Measurements from ENCODE around the gene PAPPA2. TPM values are rescaled to one million over a fixed set of nuclear protein-coding genes. Genes with fewer than 3 reads are reported as not detected.
A peak's percentile ranks its signal among the peaks of the same experiment; 100 is the strongest.

PAPPA2 gene
- total RNA-seq, 1 experiment from 2014 or later: 0.81 TPM

- no peak overlapping the region for H2BK120ac ChIP-seq (ENCODE audit: low read depth, low read length, poor library complexity, severe bottlenecking)
- H2BK15ac ChIP-seq (ENCODE audit: low read depth, low read length): no peak overlapping the region
- peak; percentile 73 for TF ChIP-seq CTCF (conservative IDR thresholded peaks at IDR 0.05)
- no peak overlapping the region for H2BK20ac ChIP-seq (ENCODE audit: low read depth, low read length, poor library complexity, severe bottlenecking)
- Mint-ChIP-seq H3K4me1 (peaks cover 4 to 6% of the 10 kb centered on the region in 2 experiments; a peak in 3 of 4 replicates), H3K9me3 (no peaks in the 10 kb centered on the region), H3K27me3 (ENCODE audit: low read depth) (no peaks in the 10 kb centered on the region), H3K27ac (no peak overlapping the region), H3K36me3 (ENCODE audit: insufficient read depth in 1 of 3, low read depth in 3 of 3) (no peaks in the 10 kb centered on the region), H3K4me3 (no peak overlapping the region)
- H3K79me2 ChIP-seq (ENCODE audit: insufficient read depth, low read length): no peaks in the 10 kb centered on the region
- H3K4ac ChIP-seq (ENCODE audit: low read depth, low read length): no peak overlapping the region
- no peak overlapping the region for H3K27ac ChIP-seq (ENCODE audit: insufficient read length, low read depth, low read length)
- no peak overlapping the region for H3K9ac ChIP-seq (ENCODE audit: extremely low read depth, insufficient read length, low read length)
- no peak overlapping the region for H3K23ac ChIP-seq (ENCODE audit: insufficient read length, low read depth, low read length)
- H4K91ac ChIP-seq (ENCODE audit: insufficient read length, low read depth, low read length): no peak overlapping the region
- no peak overlapping the region for H2AK5ac ChIP-seq (ENCODE audit: insufficient read length, low read length)
- H3K4me2 ChIP-seq (ENCODE audit: insufficient read depth, insufficient read length, low read length): no peak overlapping the region
- no peak overlapping the region for H3K14ac ChIP-seq (ENCODE audit: insufficient read depth, low read length)
- no peaks in the 10 kb centered on the region for H3K27me3 ChIP-seq (ENCODE audit: insufficient read depth, low read length)
- H4K20me1 ChIP-seq (ENCODE audit: control insufficient read depth, insufficient read depth, insufficient read length): no peaks in the 10 kb centered on the region
- H2BK12ac ChIP-seq (ENCODE audit: insufficient read length, low read depth, low read length): no peak overlapping the region
- no peak overlapping the region for H3T11ph ChIP-seq (ENCODE audit: low read length)
- WGBS (ENCODE audit: extremely low coverage, insufficient read length, low lambda C conversion rate): no CpG with 5 or more reads among the region's 4 CpGs
- H4K5ac ChIP-seq (ENCODE audit: insufficient read length, low read depth, low read length): no peak overlapping the region
- no peak overlapping the region for H2AFZ ChIP-seq (ENCODE audit: low read length)
- H4K8ac ChIP-seq (replicated peaks; ENCODE audit: insufficient read length, low read depth, low read length): no peak overlapping the region
- H3K9me3 ChIP-seq (ENCODE audit: control insufficient read depth, low read depth, low read length): no peaks in the 10 kb centered on the region
- H2BK5ac ChIP-seq (ENCODE audit: insufficient read length, low read length): no peak overlapping the region
- DNase-seq: no peak
- H3K23me2 ChIP-seq (ENCODE audit: insufficient read length, low read depth, low read length, poor library complexity, severe bottlenecking): no peaks in the 10 kb centered on the region
- H3K4me1 ChIP-seq (ENCODE audit: insufficient read depth, low read length): peaks cover 3% of the 10 kb centered on the region; the same call in 1 of the 2 replicates
- no peak overlapping the region for H3K56ac ChIP-seq (ENCODE audit: insufficient read length, low read depth, low read length)
- H3K79me1 ChIP-seq (ENCODE audit: insufficient read depth, low read depth, low read length, poor library complexity, severe bottlenecking): no peaks in the 10 kb centered on the region
- no peak overlapping the region for H3K18ac ChIP-seq (ENCODE audit: insufficient read length, low read depth, low read length)
Observed at GRCh38 chr1:176843352-176844297, 380.6 kb downstream of the PAPPA2 start.
